NCI-H2029 treated with DMSO at 0.1 percent for 48 hours (cell line): Measurements from ENCODE around the gene FCGR3A.
"Not testable (repeated sequence)": the region's sequence is repeated elsewhere in the genome, so short reads cannot be mapped to it uniquely, and the experiment has no call there.

ENCODE experiments used
- DNase-seq: peaks from one replicate; lab custom pipeline; 2025; lab: John Stamatoyannopoulos, UW

Gene FCGR3A

DNA sequence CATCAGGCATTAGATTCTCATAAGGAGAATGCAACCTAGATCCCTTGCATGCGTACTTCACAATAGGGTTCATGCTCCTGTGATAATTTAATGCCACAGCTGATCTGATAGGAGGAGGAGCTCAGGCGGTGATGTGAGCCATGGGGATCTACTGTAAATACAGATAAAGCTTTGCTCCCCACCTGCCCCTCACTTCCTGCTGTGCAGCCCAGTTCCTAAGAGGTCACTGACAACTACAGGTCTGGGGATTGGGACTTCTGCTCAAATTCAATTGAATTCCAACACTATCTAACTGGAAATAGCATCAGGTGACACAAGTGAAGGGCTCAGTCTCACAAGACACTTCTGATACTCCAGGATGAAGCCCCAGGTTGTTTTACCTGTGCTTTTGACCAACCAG is 7.4 kb upstream of the FCGR3A start:
- DNase-seq: not testable (repeated sequence)

- DNase-seq: not testable (repeated sequence)
These were observed 6.5 kb upstream of the FCGR3A start for GRCh38 chr1:161556143-161556542.

GRCh38 chr1:161554815-161555417 is 5.3 kb upstream of the FCGR3A start:
- not testable (repeated sequence) for DNase-seq

DNA sequence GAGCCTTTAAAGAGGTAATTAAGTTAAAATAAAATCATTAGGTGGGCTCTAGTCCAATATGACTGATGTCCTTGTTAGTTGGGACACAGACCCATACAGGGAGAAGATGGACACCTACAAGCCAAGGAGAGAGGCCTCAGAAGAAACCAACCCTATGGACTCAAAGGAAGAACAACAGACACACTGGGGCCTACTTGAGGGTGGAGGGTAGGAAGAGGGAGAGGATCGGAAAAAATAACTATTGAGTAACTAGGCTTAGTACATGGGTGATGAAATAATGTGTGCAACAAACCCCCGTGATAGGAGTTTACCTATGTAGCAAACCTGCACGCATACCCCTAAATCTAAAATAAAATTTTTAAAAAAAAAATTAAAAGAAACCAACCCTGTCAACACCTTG is 4.7 kb upstream of the FCGR3A start:
- DNase-seq: not testable (repeated sequence)

- DNase-seq: not testable (repeated sequence)
These were observed 4.0 kb upstream of the FCGR3A start for GRCh38 chr1:161553631-161554030.

DNA sequence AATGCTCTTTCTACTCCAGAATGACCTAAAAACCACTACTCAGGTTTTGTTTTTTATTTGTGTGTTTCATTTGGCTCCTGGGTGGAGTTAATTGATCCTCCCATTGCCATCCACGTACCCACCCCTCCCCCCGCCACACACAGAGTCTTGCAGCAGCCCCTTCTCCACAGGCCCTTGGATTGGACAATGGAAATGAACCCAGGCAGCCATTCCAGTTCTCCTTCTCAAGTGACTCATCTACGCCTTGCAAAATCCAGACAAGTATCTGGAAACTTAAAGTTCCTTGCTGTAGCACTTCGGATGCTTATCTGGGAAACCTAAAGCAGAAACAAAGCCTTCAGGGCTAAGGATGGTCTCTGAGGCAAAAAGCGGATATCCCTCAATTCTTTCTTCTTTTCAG is 1.3 kb upstream of the FCGR3A start:
- DNase-seq: not testable (repeated sequence)

- not testable (repeated sequence) for DNase-seq
These were observed 740 bp downstream of the FCGR3A start for GRCh38 chr1:161548749-161549406.

- DNase-seq: not testable (repeated sequence)
These were observed 1.4 kb downstream of the FCGR3A start for GRCh38 chr1:161547995-161548741.

DNA sequence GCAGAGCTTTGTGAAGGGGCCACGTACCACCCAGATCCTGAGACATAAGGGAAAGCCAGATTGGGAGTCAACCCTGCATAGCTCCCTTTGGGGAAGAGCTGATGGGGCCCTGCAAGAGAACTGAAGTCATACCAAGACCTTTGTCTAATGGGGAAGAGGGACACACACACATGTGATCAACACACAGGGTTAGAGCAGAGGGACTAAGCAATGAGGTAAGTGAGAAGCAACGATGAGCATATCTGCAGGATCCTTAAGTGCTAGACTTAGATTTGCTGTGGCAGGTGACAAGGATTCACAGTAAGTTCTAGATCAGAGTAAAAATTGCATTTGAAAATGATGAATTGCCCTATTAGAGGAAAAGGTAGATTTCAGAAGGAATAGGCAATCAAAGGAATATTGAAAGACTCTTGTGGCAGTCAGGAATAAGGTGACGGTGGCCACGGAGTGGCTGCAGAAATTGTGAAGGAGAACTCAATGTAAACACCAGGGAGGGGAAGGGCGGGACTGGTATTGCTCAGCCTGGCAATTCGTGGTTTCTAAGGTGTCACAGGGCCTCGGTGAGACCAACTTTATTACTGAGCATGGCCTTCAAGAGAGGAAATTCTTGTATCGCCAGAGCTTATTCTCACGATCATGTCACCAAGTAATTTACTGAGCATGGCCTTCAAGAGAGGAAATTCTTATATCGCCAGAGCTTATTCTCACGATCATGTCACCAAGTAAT is 4.5 kb downstream of the FCGR3A start:
- not testable (repeated sequence) for DNase-seq

GRCh38 chr1:161543125-161543524 is 6.5 kb downstream of the FCGR3A start:
- not testable (repeated sequence) for DNase-seq

DNA sequence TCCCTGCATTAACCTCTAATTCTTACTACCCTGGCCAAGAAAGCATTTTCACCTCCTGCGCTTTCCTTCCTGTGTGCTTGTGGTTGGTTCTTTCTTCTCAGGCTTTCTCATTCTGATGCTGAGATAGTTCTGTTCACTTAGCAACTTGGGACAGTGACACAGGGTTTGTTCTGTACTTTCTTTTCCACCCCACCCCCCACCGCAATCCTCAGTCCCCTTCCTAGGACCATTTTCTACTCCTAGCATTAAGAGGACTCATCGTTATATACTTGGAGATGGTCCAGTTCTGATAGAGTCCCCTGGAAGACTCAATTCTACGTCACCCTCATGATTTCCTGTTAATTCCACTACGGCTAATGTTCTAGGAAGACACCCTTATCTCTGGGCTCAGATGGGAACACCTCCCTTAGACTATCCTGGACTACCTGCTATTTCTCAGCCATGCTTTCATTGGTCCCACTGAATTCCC is 7.5 kb downstream of the FCGR3A start:
- DNase-seq: not testable (repeated sequence)

DNA sequence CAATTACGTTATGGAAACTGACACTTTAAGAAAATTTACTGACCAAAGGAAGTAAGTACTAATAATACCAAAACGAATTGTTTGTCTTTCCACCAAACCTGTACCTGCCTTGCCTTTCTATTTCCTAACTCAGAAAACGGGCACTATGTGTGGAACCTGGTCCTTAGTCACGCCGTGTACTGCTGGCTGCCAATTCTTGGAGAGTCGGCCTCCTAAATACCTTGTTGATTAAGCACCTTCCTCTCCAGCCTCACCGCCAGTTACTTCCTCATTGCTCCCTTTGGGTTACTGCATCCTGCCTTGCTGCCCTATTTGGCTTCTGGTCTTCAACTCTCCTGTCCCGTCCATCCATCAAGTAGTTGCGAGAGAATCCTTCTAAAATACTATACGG is 9.1 kb downstream of the FCGR3A start:
- DNase-seq: not testable (repeated sequence)

DNA sequence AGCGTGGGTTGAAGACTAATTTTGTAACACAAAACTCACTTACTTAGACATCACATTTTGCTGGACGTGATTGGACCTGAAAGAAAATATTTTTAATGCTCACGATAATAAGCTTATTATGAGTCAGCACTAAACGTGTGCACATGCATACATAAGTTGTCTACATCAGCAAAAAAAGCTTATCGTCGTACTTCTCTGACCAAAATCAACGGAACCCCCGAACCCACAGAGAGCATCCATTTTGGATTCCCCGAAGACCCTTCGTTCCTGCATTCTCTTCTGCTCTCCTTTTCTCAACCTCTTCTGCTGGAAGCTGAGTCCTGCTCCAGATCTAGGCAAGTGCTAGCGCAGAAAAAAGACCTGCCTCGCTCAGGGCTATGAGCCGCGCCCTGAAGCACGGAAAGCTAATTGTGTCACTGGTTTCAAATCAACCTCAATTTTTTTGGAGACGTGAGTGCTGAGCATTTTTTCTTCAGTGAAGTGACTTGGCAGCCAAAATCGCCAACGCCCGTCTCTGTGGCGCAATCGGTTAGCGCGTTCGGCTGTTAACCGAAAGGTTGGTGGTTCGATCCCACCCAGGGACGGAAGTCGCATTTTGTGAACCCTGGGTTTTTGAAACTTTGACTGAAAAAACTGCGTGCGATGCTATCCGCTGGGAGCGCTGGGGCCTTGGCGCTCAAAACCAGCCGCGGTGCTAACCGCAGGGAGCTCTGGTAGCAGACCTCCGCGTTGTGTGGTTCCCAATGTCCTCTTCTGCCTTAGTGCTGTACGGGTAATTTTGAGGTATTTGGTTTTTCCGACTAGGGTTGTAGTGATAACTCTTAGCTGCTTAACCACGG is 9.7 kb downstream of the FCGR3A start:
- not testable (repeated sequence) for DNase-seq

GRCh38 chr1:161538925-161539479 is 10.6 kb downstream of the FCGR3A start:
- not testable (repeated sequence) for DNase-seq

DNA sequence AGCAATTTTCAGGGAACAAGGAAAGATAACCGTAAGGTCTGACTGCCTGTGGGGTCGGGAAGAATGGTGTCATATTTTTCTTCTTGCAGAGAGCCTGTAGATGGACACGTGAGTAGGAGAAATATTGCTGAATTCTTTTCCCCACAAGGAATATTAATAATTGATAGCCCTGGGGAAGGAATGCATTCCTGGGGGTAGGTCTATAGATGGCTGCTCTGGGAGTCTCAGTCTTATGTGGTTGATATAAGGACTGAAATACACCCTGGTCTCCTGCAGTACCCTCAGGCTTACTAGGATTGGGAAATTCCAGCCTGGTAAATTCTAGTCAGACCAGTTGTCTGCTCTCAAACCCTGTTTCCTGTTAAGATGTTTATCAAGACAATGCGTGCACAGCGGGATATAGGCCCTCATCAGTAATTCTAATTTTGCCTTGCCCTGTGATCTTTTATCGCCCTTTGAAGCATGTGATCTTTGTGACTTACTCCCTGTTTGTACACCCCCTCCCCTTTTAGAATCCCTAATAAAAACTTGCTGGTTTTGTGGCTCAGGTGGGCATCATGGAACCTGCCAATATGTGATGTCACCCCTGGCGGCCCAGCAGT is 12.4 kb downstream of the FCGR3A start:
- DNase-seq: not testable (repeated sequence)

DNA sequence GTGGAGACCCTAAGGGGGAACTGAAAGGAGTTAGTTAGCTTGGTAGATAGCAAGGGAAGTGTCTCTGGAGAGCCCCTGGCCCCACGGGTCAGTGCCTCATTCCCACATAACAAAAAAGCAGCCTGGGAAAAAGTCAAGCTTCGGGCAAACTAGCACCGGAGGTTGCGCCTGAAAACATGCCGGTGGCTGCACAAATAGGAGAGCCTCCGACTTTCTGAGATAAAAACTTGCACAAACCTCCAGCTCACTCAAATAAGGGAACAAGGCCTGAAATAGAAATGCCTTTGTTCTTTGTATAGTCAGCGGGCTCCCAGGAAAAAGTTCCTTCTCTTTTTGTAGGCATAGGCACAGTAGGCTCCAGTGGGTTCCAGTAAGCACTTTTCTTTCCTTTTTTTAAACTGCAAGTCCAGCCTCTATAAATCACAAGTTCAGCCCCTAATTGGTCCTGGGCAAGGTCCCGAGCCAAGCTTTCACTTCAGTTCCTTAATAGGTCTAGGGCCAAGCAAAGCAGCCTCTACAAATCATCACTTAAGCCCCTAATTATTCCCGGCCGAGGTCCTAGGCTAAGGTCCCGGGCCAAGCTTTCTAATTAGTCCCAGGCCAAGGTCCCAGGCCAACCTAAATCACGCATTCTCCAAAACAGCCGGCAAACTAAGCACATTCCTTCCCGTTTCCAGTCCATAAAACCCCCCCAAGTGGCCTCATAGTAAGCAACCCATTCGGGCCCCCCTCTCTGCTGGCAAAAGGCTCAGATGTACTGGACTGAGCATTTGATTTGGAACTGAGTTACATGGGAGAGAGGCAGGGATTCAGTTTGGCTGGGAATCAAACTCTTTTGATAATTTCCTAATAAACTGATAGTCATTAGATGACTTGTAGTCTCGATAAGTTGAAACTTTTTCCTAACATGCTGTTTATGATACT is 16.7 kb downstream of the FCGR3A start:
- DNase-seq: not testable (repeated sequence)

DNA sequence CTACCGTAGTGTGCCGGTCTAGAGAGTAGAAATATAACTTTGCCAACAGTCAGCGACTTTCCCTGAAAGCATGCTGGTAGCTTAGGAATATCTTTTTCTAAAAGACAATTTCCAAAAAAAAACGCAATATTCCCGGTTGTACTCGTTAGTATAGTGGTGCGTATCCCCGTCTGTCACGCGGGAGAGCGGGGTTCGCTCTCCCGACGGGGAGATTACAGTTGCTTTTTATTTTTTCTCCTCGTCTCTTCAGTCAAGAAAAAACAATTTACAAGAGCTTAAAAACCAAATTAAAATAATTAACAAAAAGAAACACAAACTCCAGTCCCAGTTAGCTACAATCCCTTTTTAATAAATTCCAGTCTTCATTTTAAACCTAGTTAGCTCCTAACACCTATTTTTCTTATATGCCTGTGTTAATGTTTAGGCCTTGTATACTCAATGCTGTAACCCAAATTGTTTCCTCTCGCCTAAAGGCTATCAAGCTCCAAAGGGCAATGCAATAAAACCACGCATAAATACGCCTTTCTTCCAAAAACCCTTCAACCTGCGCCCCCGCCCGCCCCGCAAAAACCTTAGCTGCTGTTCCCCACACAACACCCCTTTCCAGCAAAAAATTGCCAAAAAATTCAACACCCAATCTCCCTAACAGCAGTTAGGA is 17.5 kb downstream of the FCGR3A start:
- DNase-seq: no peak

GRCh38 chr1:161530671-161531641 is 18.7 kb downstream of the FCGR3A start:
- peak; percentile 70 for DNase-seq
